ENCODE measurements around the gene BBOX1.
"Not testable (repeated sequence)": the region's sequence is repeated elsewhere in the genome, so short reads cannot be mapped to it uniquely, and the experiment has no call there.

The BBOX1 gene

GRCh38 chr11:27040302-27041115, at the start of gene BBOX1:
Gene BBOX1, plus strand, starts transcription at chr11:27040815. Its CDS starts 14,616 bp downstream, at chr11:27055431.
- no peak for DNase-seq (ENCODE audit: low read depth in 2 of 3, low spot score in 1 of 3)

- DNase-seq (ENCODE audit: low read depth in 2 of 3, low spot score in 1 of 3), result no peak
These were observed 48.5 kb upstream of the BBOX1 start for GRCh38 chr11:26992031-26992541.

GRCh38 chr11:26993965-26994457, 46.6 kb upstream of the BBOX1 start, which contains the start of gene FIBIN:
Gene FIBIN, plus strand, starts transcription at chr11:26994112. Its CDS starts 415 bp downstream, at chr11:26994527.
- DNase-seq (ENCODE audit: low read depth in 2 of 3, low spot score in 1 of 3), result no peak

GRCh38 chr11:26994631-26995095, 46.0 kb upstream of the BBOX1 start:
- DNase-seq (ENCODE audit: low read depth in 2 of 3, low spot score in 1 of 3), result no peak

- DNase-seq (ENCODE audit: low read depth in 2 of 3, low spot score in 1 of 3), result no peak
These were observed 44.7 kb upstream of the BBOX1 start for GRCh38 chr11:26995701-26996460.

- no peak for DNase-seq (ENCODE audit: low read depth in 2 of 3, low spot score in 1 of 3)
These were observed 43.2 kb upstream of the BBOX1 start for GRCh38 chr11:26997378-26997777.

- not testable (repeated sequence) for DNase-seq (ENCODE audit: low read depth in 2 of 3, low spot score in 1 of 3)
These were observed 39.4 kb upstream of the BBOX1 start for GRCh38 chr11:27001136-27001730.

GRCh38 chr11:27002431-27002830, 38.2 kb upstream of the BBOX1 start:
- DNase-seq (ENCODE audit: low read depth in 2 of 3, low spot score in 1 of 3), result no peak

- DNase-seq (ENCODE audit: low read depth in 2 of 3, low spot score in 1 of 3), result no peak
These were observed 37.8 kb upstream of the BBOX1 start for GRCh38 chr11:27002838-27003237.

GRCh38 chr11:27004103-27004502, 36.5 kb upstream of the BBOX1 start:
- no peak for DNase-seq (ENCODE audit: low read depth in 2 of 3, low spot score in 1 of 3)

GRCh38 chr11:27008811-27009535, 31.6 kb upstream of the BBOX1 start:
- no peak for DNase-seq (ENCODE audit: low read depth in 2 of 3, low spot score in 1 of 3)

- no peak for DNase-seq (ENCODE audit: low read depth in 2 of 3, low spot score in 1 of 3)
These were observed 28.9 kb upstream of the BBOX1 start for GRCh38 chr11:27011560-27012233.

- DNase-seq (ENCODE audit: low read depth in 2 of 3, low spot score in 1 of 3), result no peak
These were observed 28.2 kb upstream of the BBOX1 start for GRCh38 chr11:27012234-27012921.

GRCh38 chr11:27013781-27014361, 26.7 kb upstream of the BBOX1 start:
- DNase-seq (ENCODE audit: low read depth in 2 of 3, low spot score in 1 of 3), result no peak

GRCh38 chr11:27018902-27019529, 21.6 kb upstream of the BBOX1 start:
- no peak for DNase-seq (ENCODE audit: low read depth in 2 of 3, low spot score in 1 of 3)

- DNase-seq (ENCODE audit: low read depth in 2 of 3, low spot score in 1 of 3), result no peak
These were observed 19.9 kb upstream of the BBOX1 start for GRCh38 chr11:27020751-27021150.

- DNase-seq (ENCODE audit: low read depth in 2 of 3, low spot score in 1 of 3), result no peak
These were observed 17.9 kb upstream of the BBOX1 start for GRCh38 chr11:27022659-27023251.

GRCh38 chr11:27024865-27025264, 15.8 kb upstream of the BBOX1 start:
- DNase-seq (ENCODE audit: low read depth in 2 of 3, low spot score in 1 of 3), result no peak
